K562 (cell line): ENCODE data around the gene DNAJC1. TPM values are rescaled to one million over a fixed set of nuclear protein-coding genes. Genes with fewer than 3 reads are reported as not detected.

Source experiments
- CEBPG ChIP-seq, 3 experiments: fragments of 200-800 bp in 1 of 3; sonication (Bioruptor generic) in 1 of 3; sonication (generic) in 1 of 3; formaldehyde crosslinking in 1 of 3; IDR thresholded peaks in 2 of 3; conservative IDR thresholded peaks in 1 of 3; 2 replicates each; pipeline versions ENCODE4 v1.6.1 to v1.8.0; 2016 to 2022; ENCODE audit warnings: missing compliant biosample characterization in 2 of 3, missing genetic modification characterization in 2 of 3, mild to moderate bottlenecking in 1 of 3, missing genetic modification reagents in 1 of 3
- DPF2 ChIP-seq: fragments of 450-650 bp; IDR thresholded peaks from 2 replicates; pipeline ENCODE4 v1.6.1; 2016
- HDAC6 ChIP-seq: IDR thresholded peaks from 2 replicates; pipeline ENCODE4 v1.6.1; 2012; ENCODE audit warnings: low read depth, mild to moderate bottlenecking, control low read depth, inconsistent platforms, low read length, moderate library complexity
- HNRNPLL ChIP-seq: fragments of 200-400 bp; formaldehyde crosslinking; IDR thresholded peaks from 2 replicates; pipeline ENCODE4 v1.6.1; 2017; ENCODE audit warnings: low read length, low read depth, mild to moderate bottlenecking; ENCODE audit not compliant: poor library complexity, severe bottlenecking
- ILF3 ChIP-seq: fragments of 450-650 bp; IDR thresholded peaks from 2 replicates; pipeline ENCODE4 v1.6.1; 2018; ENCODE audit warnings: antibody characterized with exemption, mild to moderate bottlenecking, moderate library complexity, borderline replicate concordance
- KDM5B ChIP-seq: fragments of 200-600 bp; sonication (generic); IDR thresholded peaks from 2 replicates; pipeline ENCODE4 v1.6.1; 2012; ENCODE audit warnings: low read depth, mild to moderate bottlenecking, moderate library complexity, low read length, control low read depth, inconsistent platforms; ENCODE audit not compliant: insufficient replicate concordance
- PTTG1 ChIP-seq: fragments of 450-650 bp; IDR thresholded peaks from 2 replicates; pipeline ENCODE4 v1.6.1; 2016; ENCODE audit warnings: low read depth, mild to moderate bottlenecking, missing genetic modification characterization, missing compliant biosample characterization
- PYGO2 ChIP-seq: fragments of 450-650 bp; IDR thresholded peaks from 2 replicates; pipeline ENCODE4 v1.6.1; 2016; ENCODE audit warnings: mild to moderate bottlenecking, missing genetic modification characterization, moderate library complexity, missing compliant biosample characterization
- TRIM24 ChIP-seq, 2 experiments: fragments of 450-650 bp; IDR thresholded peaks; 2 replicates each; pipeline ENCODE4 v1.6.1; 2016
- ZBTB11 ChIP-seq, 3 experiments: fragments of 200-800 bp in 1 of 3; fragments of 250-450 bp in 1 of 3; fragments of 450-650 bp in 1 of 3; sonication (Bioruptor Pico) in 1 of 3; sonication (Bioruptor generic) in 1 of 3; formaldehyde crosslinking in 1 of 3; IDR thresholded peaks; 2 replicates each; pipeline versions ENCODE4 v1.6.1 to v1.8.0; 2016 to 2022; ENCODE audit warnings: mild to moderate bottlenecking in 2 of 3, missing genetic modification characterization in 2 of 3, missing compliant biosample characterization in 1 of 3, moderate library complexity in 1 of 3
- ZNF384 ChIP-seq: IDR thresholded peaks from 2 replicates; pipeline ENCODE4 v1.6.1; 2012; ENCODE audit warnings: low read depth, low read length, improper control_type of control experiment
- polyA plus RNA-seq, 8 experiments: library from polyadenylated mRNA; depleted of rRNA in 4 of 8; stranded (reverse) in 5 of 8; unstranded in 3 of 8; fragments of >200 nt; fragmentation: Nextera tagmentation in 2 of 8; fragmentation: Illumina TruSeq in 1 of 8; extraction: Ambion mirVana in 2 of 8; extraction: Trizol in 1 of 8; gene quantifications; 2 replicates each; pipeline versions ENCODE4 v1.2.1 to v1.2.3, GENCODE V29; 2011 to 2014; ENCODE audit warnings: inconsistent platforms in 1 of 8, missing spikeins in 1 of 8
- total RNA-seq, 7 experiments: library from RNA; depleted of rRNA in 6 of 7; stranded (reverse); fragments of >200 nt in 6 of 7; fragmentation: Illumina TruSeq in 2 of 7; extraction: Trizol in 2 of 7; gene quantifications; 2 replicates each; pipeline versions ENCODE4 v1.2.1 to v1.2.3, GENCODE V29; 2011 to 2021; ENCODE audit warnings: low replicate concordance in 1 of 7
- TF ChIP-seq, protein P1 (sequence below): fragments of 450-650 bp; IDR thresholded peaks from 2 replicates; pipeline ENCODE4 v1.6.1; 2014; ENCODE audit warnings: low read depth, mild to moderate bottlenecking, moderate library complexity, borderline replicate concordance
- TF ChIP-seq, protein P2 (sequence below), 2 experiments: fragments of 450-650 bp; IDR thresholded peaks; 2 replicates each; pipeline ENCODE4 v1.6.1; 2016
- TF ChIP-seq, protein P3 (sequence below): fragments of 250-450 bp; sonication (Bioruptor Pico); IDR thresholded peaks from 2 replicates; pipeline ENCODE4 v1.8.0; 2021; ENCODE audit warnings: mild to moderate bottlenecking, moderate library complexity
- TF ChIP-seq, protein P4 (sequence below), 2 experiments: fragments of 200-800 bp in 1 of 2; sonication (Bioruptor generic) in 1 of 2; sonication (generic) in 1 of 2; formaldehyde crosslinking in 1 of 2; IDR thresholded peaks in 1 of 2; conservative IDR thresholded peaks in 1 of 2; 2 replicates each; pipeline versions ENCODE4 v1.5.0 to v1.6.1; 2016 to 2020; ENCODE audit warnings: missing compliant biosample characterization in 1 of 2, missing genetic modification characterization in 1 of 2, missing genetic modification reagents in 1 of 2

The DNAJC1 gene
- total and polyA plus RNA-seq, 9 of the 15 experiments (the other 6 are each of a cell fraction or from before 2014, with no cell fraction given): 5.4 to 77.6 (median 40.3) TPM

- TF ChIP-seq, protein P1, sequence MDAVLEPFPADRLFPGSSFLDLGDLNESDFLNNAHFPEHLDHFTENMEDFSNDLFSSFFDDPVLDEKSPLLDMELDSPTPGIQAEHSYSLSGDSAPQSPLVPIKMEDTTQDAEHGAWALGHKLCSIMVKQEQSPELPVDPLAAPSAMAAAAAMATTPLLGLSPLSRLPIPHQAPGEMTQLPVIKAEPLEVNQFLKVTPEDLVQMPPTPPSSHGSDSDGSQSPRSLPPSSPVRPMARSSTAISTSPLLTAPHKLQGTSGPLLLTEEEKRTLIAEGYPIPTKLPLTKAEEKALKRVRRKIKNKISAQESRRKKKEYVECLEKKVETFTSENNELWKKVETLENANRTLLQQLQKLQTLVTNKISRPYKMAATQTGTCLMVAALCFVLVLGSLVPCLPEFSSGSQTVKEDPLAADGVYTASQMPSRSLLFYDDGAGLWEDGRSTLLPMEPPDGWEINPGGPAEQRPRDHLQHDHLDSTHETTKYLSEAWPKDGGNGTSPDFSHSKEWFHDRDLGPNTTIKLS: no peak
- TF ChIP-seq, protein P2, sequence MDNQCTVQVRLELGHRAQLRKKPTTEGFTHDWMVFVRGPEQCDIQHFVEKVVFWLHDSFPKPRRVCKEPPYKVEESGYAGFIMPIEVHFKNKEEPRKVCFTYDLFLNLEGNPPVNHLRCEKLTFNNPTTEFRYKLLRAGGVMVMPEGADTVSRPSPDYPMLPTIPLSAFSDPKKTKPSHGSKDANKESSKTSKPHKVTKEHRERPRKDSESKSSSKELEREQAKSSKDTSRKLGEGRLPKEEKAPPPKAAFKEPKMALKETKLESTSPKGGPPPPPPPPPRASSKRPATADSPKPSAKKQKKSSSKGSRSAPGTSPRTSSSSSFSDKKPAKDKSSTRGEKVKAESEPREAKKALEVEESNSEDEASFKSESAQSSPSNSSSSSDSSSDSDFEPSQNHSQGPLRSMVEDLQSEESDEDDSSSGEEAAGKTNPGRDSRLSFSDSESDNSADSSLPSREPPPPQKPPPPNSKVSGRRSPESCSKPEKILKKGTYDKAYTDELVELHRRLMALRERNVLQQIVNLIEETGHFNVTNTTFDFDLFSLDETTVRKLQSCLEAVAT (IDR thresholded peaks at IDR 0.05): 0 out of 4 replicates have a peak, but pooled peaks of 1 of the 2 experiments have one; percentile 41
- no peak for TF ChIP-seq HDAC6
- TF ChIP-seq ZNF384: peak; percentile 26; the same call in 1 of the 2 replicates
- 0 out of 4 replicates have a peak, but pooled peaks of 1 of the 2 experiments have one; percentile 6 for TF ChIP-seq TRIM24 (IDR thresholded peaks at IDR 0.05)
- peak; percentile 18 for TF ChIP-seq KDM5B
- peak in 1 of 3 experiments; percentile 12; a peak in 1 of 6 replicates for TF ChIP-seq ZBTB11 (CRISPR knock-in tag; IDR thresholded peaks at IDR 0.05)
- TF ChIP-seq CEBPG (CRISPR knock-in tag; IDR thresholded peaks at IDR 0.05): no peak
- peak in 1 of 2 experiments; percentile 46; a peak in 1 of 4 replicates for TF ChIP-seq CEBPG (tag; conservative IDR thresholded peaks at IDR 0.05 in 1 of 2, IDR thresholded peaks at IDR 0.05 in 1 of 2)
- TF ChIP-seq PYGO2 (tag): no peak
- TF ChIP-seq, protein P3, sequence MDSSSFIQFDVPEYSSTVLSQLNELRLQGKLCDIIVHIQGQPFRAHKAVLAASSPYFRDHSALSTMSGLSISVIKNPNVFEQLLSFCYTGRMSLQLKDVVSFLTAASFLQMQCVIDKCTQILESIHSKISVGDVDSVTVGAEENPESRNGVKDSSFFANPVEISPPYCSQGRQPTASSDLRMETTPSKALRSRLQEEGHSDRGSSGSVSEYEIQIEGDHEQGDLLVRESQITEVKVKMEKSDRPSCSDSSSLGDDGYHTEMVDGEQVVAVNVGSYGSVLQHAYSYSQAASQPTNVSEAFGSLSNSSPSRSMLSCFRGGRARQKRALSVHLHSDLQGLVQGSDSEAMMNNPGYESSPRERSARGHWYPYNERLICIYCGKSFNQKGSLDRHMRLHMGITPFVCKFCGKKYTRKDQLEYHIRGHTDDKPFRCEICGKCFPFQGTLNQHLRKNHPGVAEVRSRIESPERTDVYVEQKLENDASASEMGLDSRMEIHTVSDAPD (CRISPR knock-in tag): no peak
- no peak for TF ChIP-seq PTTG1
- TF ChIP-seq, protein P4, sequence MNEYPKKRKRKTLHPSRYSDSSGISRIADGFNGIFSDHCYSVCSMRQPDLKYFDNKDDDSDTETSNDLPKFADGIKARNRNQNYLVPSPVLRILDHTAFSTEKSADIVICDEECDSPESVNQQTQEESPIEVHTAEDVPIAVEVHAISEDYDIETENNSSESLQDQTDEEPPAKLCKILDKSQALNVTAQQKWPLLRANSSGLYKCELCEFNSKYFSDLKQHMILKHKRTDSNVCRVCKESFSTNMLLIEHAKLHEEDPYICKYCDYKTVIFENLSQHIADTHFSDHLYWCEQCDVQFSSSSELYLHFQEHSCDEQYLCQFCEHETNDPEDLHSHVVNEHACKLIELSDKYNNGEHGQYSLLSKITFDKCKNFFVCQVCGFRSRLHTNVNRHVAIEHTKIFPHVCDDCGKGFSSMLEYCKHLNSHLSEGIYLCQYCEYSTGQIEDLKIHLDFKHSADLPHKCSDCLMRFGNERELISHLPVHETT (CRISPR knock-in tag; conservative IDR thresholded peaks at IDR 0.05 in 1 of 2, IDR thresholded peaks at IDR 0.05 in 1 of 2): no peak
- TF ChIP-seq DPF2: 0 out of 2 replicates have a peak, but pooled peaks have one; percentile 51
- TF ChIP-seq HNRNPLL: peak; percentile 3
- no peak for TF ChIP-seq ILF3
Observed at GRCh38 chr10:22002591-22003176, 846 bp downstream of the DNAJC1 start (continued).
